ENCODE measurements around the gene SORCS2. TPM values are rescaled to one million over a fixed set of nuclear protein-coding genes. Genes with fewer than 3 reads are reported as not detected.

SORCS2 gene
- total RNA-seq, 4 donors from 2014 or later, result 0.26 to 17.1 (median 2.9) TPM

- Histone ChIP-seq H3K4me1 (no peaks in the 10 kb centered on the region), H3K36me3 (no peaks in the 10 kb centered on the region), H3K9me3 (no peaks in the 10 kb centered on the region), H3K4me3 (no peak overlapping the region), H3K27me3 (no peaks in the 10 kb centered on the region), H3K27ac (no peak overlapping the region)
- TF ChIP-seq POLR2A (IDR thresholded peaks at IDR 0.05) (no peak), CTCF (IDR thresholded peaks at IDR 0.05) (no peak)
- peak in 1 of 2 donors; percentile 2 for DNase-seq
- intact Hi-C loops (cut with DNase I; ENCODE audit: low total_unique reads), result no loop called here
Observed at GRCh38 chr4:7166237-7166636, 26.1 kb upstream of the SORCS2 start.

GRCh38 chr4:7166981-7167700, 25.2 kb upstream of the SORCS2 start:
- peak; percentile 8 to 12 for DNase-seq
- Histone ChIP-seq H3K9me3 (no peaks in the 10 kb centered on the region), H3K4me1 (no peaks in the 10 kb centered on the region), H3K36me3 (no peaks in the 10 kb centered on the region), H3K27ac (no peak overlapping the region), H3K27me3 (no peaks in the 10 kb centered on the region), H3K4me3 (no peak overlapping the region)
- intact Hi-C loops (cut with DNase I; ENCODE audit: low total_unique reads), result no loop called here
- TF ChIP-seq CTCF (IDR thresholded peaks at IDR 0.05) (no peak), POLR2A (IDR thresholded peaks at IDR 0.05) (no peak)

- Histone ChIP-seq H3K27ac (no peak overlapping the region), H3K9me3 (no peaks in the 10 kb centered on the region), H3K36me3 (no peaks in the 10 kb centered on the region), H3K4me1 (no peaks in the 10 kb centered on the region), H3K4me3 (no peak overlapping the region), H3K27me3 (no peaks in the 10 kb centered on the region)
- peak in 1 of 2 donors; percentile 4 for DNase-seq
- TF ChIP-seq POLR2A (IDR thresholded peaks at IDR 0.05) (no peak), CTCF (IDR thresholded peaks at IDR 0.05) (no peak)
- intact Hi-C loops (cut with DNase I; ENCODE audit: low total_unique reads), result no loop called here
Observed at GRCh38 chr4:7167706-7168105, 24.6 kb upstream of the SORCS2 start.

- H3K9me3 ChIP-seq, result no peaks in the 10 kb centered on the region
- TF ChIP-seq CTCF (IDR thresholded peaks at IDR 0.05) (no peak), POLR2A (IDR thresholded peaks at IDR 0.05) (no peak)
- no peaks in the 10 kb centered on the region for H3K36me3 ChIP-seq
- intact Hi-C loops (cut with DNase I; ENCODE audit: low total_unique reads), result no loop called here
- H3K4me1 ChIP-seq, result no peaks in the 10 kb centered on the region
- no peak overlapping the region for H3K27ac ChIP-seq
- H3K4me3 ChIP-seq, result no peak overlapping the region
- DNase-seq, result peak in 1 of 2 donors; percentile 6
- no peaks in the 10 kb centered on the region for H3K27me3 ChIP-seq
Observed at GRCh38 chr4:7168106-7168505, 24.2 kb upstream of the SORCS2 start.

GRCh38 chr4:7169134-7169533, 23.2 kb upstream of the SORCS2 start:
- DNase-seq, result peak in 1 of 2 donors; percentile 6
- Histone ChIP-seq H3K27ac (no peak overlapping the region), H3K36me3 (no peaks in the 10 kb centered on the region), H3K9me3 (no peaks in the 10 kb centered on the region), H3K4me1 (no peaks in the 10 kb centered on the region), H3K27me3 (no peaks in the 10 kb centered on the region), H3K4me3 (no peak overlapping the region)
- no peak for TF ChIP-seq POLR2A (IDR thresholded peaks at IDR 0.05)
- no peak for TF ChIP-seq CTCF (IDR thresholded peaks at IDR 0.05)
- intact Hi-C loops (cut with DNase I; ENCODE audit: low total_unique reads), result no loop called here

All from uterus (tissue), 4 donors.